Peyer's patch (tissue), 4 donors: ENCODE measurements around the gene SPTAN1.

Experiments
- CTCF ChIP-seq, 6 experiments: fragments of 450-650 bp in 4 of 6; fragments of 200-600 bp in 2 of 6; sonication (generic) in 1 of 6; IDR thresholded peaks; one replicate each; pipeline ENCODE4 v1.5.1; 2017 to 2019; ENCODE audit warnings: antibody characterized with exemption in 6 of 6, mild to moderate bottlenecking in 3 of 6, moderate library complexity in 1 of 6
- POLR2A ChIP-seq, 2 donors: fragments of 450-650 bp; IDR thresholded peaks; one replicate each; pipeline ENCODE4 v1.5.1; 2017; ENCODE audit warnings: antibody characterized with exemption in 2 of 2, mild to moderate bottlenecking in 2 of 2, moderate library complexity in 2 of 2

DNA sequence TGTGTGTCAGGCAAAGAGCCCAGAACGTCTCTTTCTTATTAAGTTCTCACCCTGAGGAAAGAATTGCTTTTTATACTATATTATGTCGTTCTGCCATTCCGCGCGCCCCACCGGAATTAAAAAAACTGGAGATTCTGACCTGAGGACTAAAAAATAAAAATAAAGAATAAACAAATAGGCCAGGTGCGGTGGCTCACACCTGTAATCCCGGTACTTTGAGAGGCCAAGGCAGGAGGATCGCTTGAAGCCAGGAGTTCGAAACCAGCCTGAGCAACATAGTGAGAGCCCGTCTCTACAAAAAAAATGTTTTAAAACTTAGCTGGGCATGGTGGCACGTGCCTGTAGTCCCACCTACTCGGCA, 104.9 kb downstream of the SPTAN1 start:
- TF ChIP-seq CTCF (IDR thresholded peaks at IDR 0.05) (no peak), POLR2A (IDR thresholded peaks at IDR 0.05) (no peak)
